ENCODE data around the gene CPPED1.

Gene CPPED1

GRCh38 chr16:12764813-12765488 lies 38.7 kb downstream of the CPPED1 start:
- DNase-seq = no peak

- no peak for DNase-seq
Measured at GRCh38 chr16:12763517-12763916, 40.2 kb downstream of the CPPED1 start.

- DNase-seq = no peak
Measured at GRCh38 chr16:12760819-12761611, 42.7 kb downstream of the CPPED1 start.

GRCh38 chr16:12758670-12759558 lies 44.8 kb downstream of the CPPED1 start:
- no peak for DNase-seq

- no peak for DNase-seq
Measured at GRCh38 chr16:12758031-12758669, 45.5 kb downstream of the CPPED1 start.

GRCh38 chr16:12757546-12757945 lies 46.1 kb downstream of the CPPED1 start:
- no peak for DNase-seq

- no peak for DNase-seq
Measured at GRCh38 chr16:12754824-12755543, 48.7 kb downstream of the CPPED1 start.

- no peak for DNase-seq
Measured at GRCh38 chr16:12753203-12754023, 50.3 kb downstream of the CPPED1 start.

- DNase-seq = no peak
Measured at GRCh38 chr16:12752159-12752558, 51.5 kb downstream of the CPPED1 start.

- no peak for DNase-seq
Measured at GRCh38 chr16:12750554-12750918, 53.2 kb downstream of the CPPED1 start.

GRCh38 chr16:12749076-12749475 lies 54.6 kb downstream of the CPPED1 start:
- DNase-seq = no peak

- DNase-seq = no peak
Measured at GRCh38 chr16:12747827-12748226, 55.9 kb downstream of the CPPED1 start.

- no peak for DNase-seq
Measured at GRCh38 chr16:12747261-12747660, 56.4 kb downstream of the CPPED1 start.

- DNase-seq = no peak
Measured at GRCh38 chr16:12744860-12745259, 58.8 kb downstream of the CPPED1 start.

- no peak for DNase-seq
Measured at GRCh38 chr16:12742741-12743140, 60.9 kb downstream of the CPPED1 start.

- DNase-seq = no peak
Measured at GRCh38 chr16:12740986-12741610, 62.6 kb downstream of the CPPED1 start.

- DNase-seq = no peak
Measured at GRCh38 chr16:12739738-12740137, 63.9 kb downstream of the CPPED1 start.

GRCh38 chr16:12737563-12737962 lies 66.1 kb downstream of the CPPED1 start:
- no peak for DNase-seq

- DNase-seq = no peak
Measured at GRCh38 chr16:12735805-12736204, 67.9 kb downstream of the CPPED1 start.

- no peak for DNase-seq
Measured at GRCh38 chr16:12732600-12732999, 71.1 kb downstream of the CPPED1 start.

GRCh38 chr16:12729448-12729847 lies 74.2 kb downstream of the CPPED1 start:
- no peak for DNase-seq

Data from NCI-H1436 treated with DMSO at 0.1 percent for 48 hours (cell line).